Measurements from ENCODE around the gene THSD4. TPM values are rescaled to one million over a fixed set of nuclear protein-coding genes. Genes with fewer than 3 reads are reported as not detected.

The THSD4 gene
- total RNA-seq, 6 donors from 2014 or later = 16.8 to 39.7 (median 21.7) TPM

DNA sequence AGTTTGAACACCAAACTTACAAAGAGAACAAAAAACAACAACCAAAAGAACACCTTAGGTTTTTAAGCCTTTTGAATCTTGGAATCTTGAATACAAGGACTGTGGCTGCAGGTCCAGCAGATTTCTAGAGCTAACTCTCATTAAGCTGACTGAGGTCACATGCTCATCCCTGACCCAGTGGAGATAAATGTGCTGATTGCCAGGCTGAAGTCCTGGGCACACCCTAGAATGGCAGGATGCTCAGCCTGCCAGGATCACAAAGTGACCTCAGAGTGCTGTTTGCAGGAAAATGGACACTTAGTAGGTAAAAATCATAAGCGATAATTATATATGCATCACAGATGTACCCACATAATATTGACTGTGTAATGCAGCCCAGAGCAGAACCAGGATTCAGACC, 449.7 kb downstream of the THSD4 start:
- 84 to 100% methylated on average over 1 of the region's 1 CpG for WGBS, 2 donors
- DNase-seq = no peak

GRCh38 chr15:71565631-71566160, 450.4 kb downstream of the THSD4 start:
- Histone ChIP-seq H3K9me3 (no peaks in the 10 kb centered on the region), H3K4me3 (no peak overlapping the region), H3K36me3 (no peaks in the 10 kb centered on the region), H3K27me3 (no peaks in the 10 kb centered on the region), H3K4me1 (no peaks in the 10 kb centered on the region), H3K27ac (no peak overlapping the region)
- TF ChIP-seq, protein P1, sequence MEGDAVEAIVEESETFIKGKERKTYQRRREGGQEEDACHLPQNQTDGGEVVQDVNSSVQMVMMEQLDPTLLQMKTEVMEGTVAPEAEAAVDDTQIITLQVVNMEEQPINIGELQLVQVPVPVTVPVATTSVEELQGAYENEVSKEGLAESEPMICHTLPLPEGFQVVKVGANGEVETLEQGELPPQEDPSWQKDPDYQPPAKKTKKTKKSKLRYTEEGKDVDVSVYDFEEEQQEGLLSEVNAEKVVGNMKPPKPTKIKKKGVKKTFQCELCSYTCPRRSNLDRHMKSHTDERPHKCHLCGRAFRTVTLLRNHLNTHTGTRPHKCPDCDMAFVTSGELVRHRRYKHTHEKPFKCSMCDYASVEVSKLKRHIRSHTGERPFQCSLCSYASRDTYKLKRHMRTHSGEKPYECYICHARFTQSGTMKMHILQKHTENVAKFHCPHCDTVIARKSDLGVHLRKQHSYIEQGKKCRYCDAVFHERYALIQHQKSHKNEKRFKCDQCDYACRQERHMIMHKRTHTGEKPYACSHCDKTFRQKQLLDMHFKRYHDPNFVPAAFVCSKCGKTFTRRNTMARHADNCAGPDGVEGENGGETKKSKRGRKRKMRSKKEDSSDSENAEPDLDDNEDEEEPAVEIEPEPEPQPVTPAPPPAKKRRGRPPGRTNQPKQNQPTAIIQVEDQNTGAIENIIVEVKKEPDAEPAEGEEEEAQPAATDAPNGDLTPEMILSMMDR (IDR thresholded peaks at IDR 0.05) = no peak
- no peak for TF ChIP-seq POLR2A (IDR thresholded peaks at IDR 0.05)
- no peak for TF ChIP-seq POLR2AphosphoS5 (IDR thresholded peaks at IDR 0.05)
- no peak for TF ChIP-seq EP300 (IDR thresholded peaks at IDR 0.05)
- 38 to 60% methylated on average over 3 of the region's 3 CpGs for WGBS, 2 donors
- DNase-seq (no peak), ATAC-seq (ENCODE audit: low FRiP score in 2 of 2) (no peak)

More for the DNA sequence above, 449.7 kb downstream of the THSD4 start:
- no peak for ATAC-seq (ENCODE audit: low FRiP score in 2 of 2)
- Histone ChIP-seq H3K36me3 (no peaks in the 10 kb centered on the region), H3K4me3 (no peak overlapping the region), H3K27ac (no peak overlapping the region), H3K27me3 (no peaks in the 10 kb centered on the region), H3K9me3 (no peaks in the 10 kb centered on the region), H3K4me1 (no peaks in the 10 kb centered on the region)
- TF ChIP-seq POLR2AphosphoS5 (IDR thresholded peaks at IDR 0.05) = no peak

GRCh38 chr15:71566226-71566625, 451.0 kb downstream of the THSD4 start:
- WGBS, 2 donors = 95 to 97% methylated on average over 3 of the region's 3 CpGs
- Histone ChIP-seq H3K4me3 (no peak overlapping the region), H3K9me3 (no peaks in the 10 kb centered on the region), H3K4me1 (no peaks in the 10 kb centered on the region), H3K27me3 (no peaks in the 10 kb centered on the region), H3K36me3 (no peaks in the 10 kb centered on the region), H3K27ac (no peak overlapping the region)
- no peak for TF ChIP-seq POLR2AphosphoS5 (IDR thresholded peaks at IDR 0.05)
- TF ChIP-seq, protein P1 (IDR thresholded peaks at IDR 0.05) = no peak
- TF ChIP-seq EP300 (IDR thresholded peaks at IDR 0.05) = no peak
- TF ChIP-seq POLR2A (IDR thresholded peaks at IDR 0.05) = no peak
- no peak for ATAC-seq (ENCODE audit: low FRiP score in 2 of 2)
- no peak for DNase-seq

- no peak for DNase-seq
- ATAC-seq (ENCODE audit: low FRiP score in 2 of 2) = no peak
- H3K4me3 ChIP-seq = no peak overlapping the region
- H3K4me1 ChIP-seq = peaks cover 0 to 2% (median 1%) of the 10 kb centered on the region in 4 donors
- H3K27me3 ChIP-seq = no peaks in the 10 kb centered on the region
- 68 to 73% methylated on average over 3 of the region's 3 CpGs for WGBS, 2 donors
- H3K27ac ChIP-seq = no peak overlapping the region
- no peaks in the 10 kb centered on the region for H3K9me3 ChIP-seq
- H3K36me3 ChIP-seq = no peaks in the 10 kb centered on the region
- no peak for TF ChIP-seq EP300 (IDR thresholded peaks at IDR 0.05)
- no peak for TF ChIP-seq POLR2A (IDR thresholded peaks at IDR 0.05)
- TF ChIP-seq POLR2AphosphoS5 (IDR thresholded peaks at IDR 0.05) = no peak
- TF ChIP-seq, protein P1 (IDR thresholded peaks at IDR 0.05) = no peak
Measured at GRCh38 chr15:71567173-71567572, 451.9 kb downstream of the THSD4 start.

DNA sequence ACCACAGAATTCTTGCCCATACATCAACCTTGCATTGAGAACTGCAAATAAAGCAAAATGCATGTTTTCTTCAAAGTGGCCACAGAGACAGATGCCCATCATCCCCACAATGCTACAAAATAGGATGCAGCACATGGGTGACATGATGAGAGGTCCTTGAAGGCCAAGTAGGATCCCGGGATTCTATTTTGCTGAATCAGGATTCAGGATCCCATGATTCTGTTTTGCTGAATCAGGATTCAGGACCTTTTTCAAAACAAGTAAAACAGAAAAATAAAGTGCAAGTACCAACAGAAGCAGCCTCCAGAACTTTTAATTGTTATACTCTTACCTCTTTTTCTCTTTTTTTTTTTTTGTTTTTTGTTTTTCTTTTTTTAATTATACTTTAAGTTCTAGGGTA, 453.0 kb downstream of the THSD4 start:
- Histone ChIP-seq H3K4me1 (peaks cover 0 to 10% (median 8%) of the 10 kb centered on the region in 4 donors), H3K9me3 (no peaks in the 10 kb centered on the region), H3K36me3 (no peaks in the 10 kb centered on the region), H3K27me3 (no peaks in the 10 kb centered on the region), H3K4me3 (no peak overlapping the region), H3K27ac (no peak overlapping the region)
- 80 to 89% methylated on average over 1 of the region's 1 CpG for WGBS, 2 donors
- TF ChIP-seq POLR2AphosphoS5 (IDR thresholded peaks at IDR 0.05) (no peak), POLR2A (IDR thresholded peaks at IDR 0.05) (no peak), EP300 (IDR thresholded peaks at IDR 0.05) (no peak)
- TF ChIP-seq, protein P1 (IDR thresholded peaks at IDR 0.05) = no peak
- no peak for DNase-seq
- no peak for ATAC-seq (ENCODE audit: low FRiP score in 2 of 2)

Measured in upper lobe of left lung (tissue), 6 donors.